K562 (cell line): ENCODE data around the gene CPNE1. TPM values are rescaled to one million over a fixed set of nuclear protein-coding genes. Genes with fewer than 3 reads are reported as not detected.

Source experiments
- BCOR ChIP-seq: fragments of 450-650 bp; IDR thresholded peaks from 2 replicates; pipeline ENCODE4 v1.6.1; 2016
- JUNB ChIP-seq: fragments of 450-650 bp; formaldehyde crosslinking; conservative IDR thresholded peaks from 2 replicates; pipeline ENCODE4 v1.4.0; 2020; ENCODE audit warnings: mild to moderate bottlenecking
- PML ChIP-seq: IDR thresholded peaks from 2 replicates; pipeline ENCODE4 v1.6.1; 2012; ENCODE audit warnings: low read length, inconsistent platforms
- SMAD3 ChIP-seq: fragments of 450-650 bp; formaldehyde crosslinking; conservative IDR thresholded peaks from 2 replicates; pipeline ENCODE4 v1.4.0; 2020; ENCODE audit warnings: mild to moderate bottlenecking
- ZNF184 ChIP-seq: sonication (generic); formaldehyde crosslinking; IDR thresholded peaks from 2 replicates; pipeline ENCODE4 v1.5.0; 2020; ENCODE audit warnings: missing genetic modification reagents
- ZNF507 ChIP-seq: conservative IDR thresholded peaks from 2 replicates; pipeline ENCODE4 v1.6.1; 2017; ENCODE audit warnings: missing genetic modification characterization, missing compliant biosample characterization
- ZSCAN32 ChIP-seq: fragments of 450-650 bp; formaldehyde crosslinking; IDR thresholded peaks from 2 replicates; pipeline ENCODE4 v1.4.0; 2020; ENCODE audit warnings: mild to moderate bottlenecking, moderate library complexity
- polyA plus RNA-seq, 8 experiments: library from polyadenylated mRNA; depleted of rRNA in 4 of 8; stranded (reverse) in 5 of 8; unstranded in 3 of 8; fragments of >200 nt; fragmentation: Nextera tagmentation in 2 of 8; fragmentation: Illumina TruSeq in 1 of 8; extraction: Ambion mirVana in 2 of 8; extraction: Trizol in 1 of 8; gene quantifications; 2 replicates each; pipeline versions ENCODE4 v1.2.1 to v1.2.3, GENCODE V29; 2011 to 2014; ENCODE audit warnings: inconsistent platforms in 1 of 8, missing spikeins in 1 of 8
- total RNA-seq, 7 experiments: library from RNA; depleted of rRNA in 6 of 7; stranded (reverse); fragments of >200 nt in 6 of 7; fragmentation: Illumina TruSeq in 2 of 7; extraction: Trizol in 2 of 7; gene quantifications; 2 replicates each; pipeline versions ENCODE4 v1.2.1 to v1.2.3, GENCODE V29; 2011 to 2021; ENCODE audit warnings: low replicate concordance in 1 of 7
- TF ChIP-seq, protein P1 (sequence below): fragments of 250-450 bp; sonication (Bioruptor Pico); IDR thresholded peaks from 2 replicates; pipeline ENCODE4 v1.8.0; 2022; ENCODE audit warnings: moderate library complexity, mild to moderate bottlenecking, inconsistent platforms
- TF ChIP-seq, protein P2 (sequence below): fragments of 450-650 bp; IDR thresholded peaks from 2 replicates; pipeline ENCODE4 v1.6.1; 2014; ENCODE audit warnings: low read depth, mild to moderate bottlenecking, moderate library complexity, borderline replicate concordance
- TF ChIP-seq, protein P3 (sequence below): fragments of 200-600 bp; sonication (generic); IDR thresholded peaks from one replicate; pipeline ENCODE4 v1.6.1; 2012; ENCODE audit warnings: mild to moderate bottlenecking, low read depth, low read length, inconsistent platforms

CPNE1 gene
- total and polyA plus RNA-seq, 9 of the 15 experiments (the other 6 are each of a cell fraction or from before 2014, with no cell fraction given), result 42.1 to 102 (median 56.0) TPM

DNA sequence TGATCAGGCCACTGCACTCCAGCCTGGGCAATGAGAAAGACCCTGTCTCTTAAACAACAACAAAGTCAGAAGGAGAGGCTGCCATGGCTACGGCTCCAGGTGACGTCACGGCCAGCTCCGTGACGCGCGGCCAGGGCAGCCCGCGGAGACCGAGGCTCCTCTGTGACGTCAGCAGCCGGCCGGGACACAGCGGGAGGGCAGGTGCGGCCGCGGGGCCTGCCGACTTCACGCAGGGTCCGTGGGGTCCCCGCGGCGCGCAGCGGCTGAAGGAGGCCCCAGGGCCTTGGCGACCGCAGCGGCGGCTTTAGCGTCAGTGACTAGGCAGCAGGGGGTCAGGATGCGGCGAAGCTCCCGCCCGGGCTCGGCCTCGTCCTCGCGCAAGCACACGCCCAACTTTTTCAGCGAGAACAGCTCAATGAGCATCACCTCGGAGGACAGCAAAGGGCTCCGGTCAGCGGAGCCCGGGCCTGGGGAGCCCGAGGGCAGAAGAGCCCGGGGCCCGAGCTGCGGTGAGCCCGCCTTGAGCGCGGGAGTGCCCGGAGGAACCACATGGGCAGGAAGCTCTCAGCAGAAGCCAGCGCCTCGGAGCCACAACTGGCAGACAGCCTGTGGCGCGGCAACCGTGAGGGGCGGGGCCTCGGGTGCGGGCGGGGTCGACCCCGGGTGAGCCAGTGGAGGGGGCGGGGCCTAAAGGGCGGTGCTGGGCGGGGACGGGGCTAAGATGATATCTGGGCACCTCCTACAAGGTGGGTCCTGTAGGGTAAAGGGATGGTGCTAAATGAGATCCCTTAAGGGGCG is 48.8 kb downstream of the CPNE1 start, which contains the start of gene SPAG4 (continued):
- TF ChIP-seq, protein P1, sequence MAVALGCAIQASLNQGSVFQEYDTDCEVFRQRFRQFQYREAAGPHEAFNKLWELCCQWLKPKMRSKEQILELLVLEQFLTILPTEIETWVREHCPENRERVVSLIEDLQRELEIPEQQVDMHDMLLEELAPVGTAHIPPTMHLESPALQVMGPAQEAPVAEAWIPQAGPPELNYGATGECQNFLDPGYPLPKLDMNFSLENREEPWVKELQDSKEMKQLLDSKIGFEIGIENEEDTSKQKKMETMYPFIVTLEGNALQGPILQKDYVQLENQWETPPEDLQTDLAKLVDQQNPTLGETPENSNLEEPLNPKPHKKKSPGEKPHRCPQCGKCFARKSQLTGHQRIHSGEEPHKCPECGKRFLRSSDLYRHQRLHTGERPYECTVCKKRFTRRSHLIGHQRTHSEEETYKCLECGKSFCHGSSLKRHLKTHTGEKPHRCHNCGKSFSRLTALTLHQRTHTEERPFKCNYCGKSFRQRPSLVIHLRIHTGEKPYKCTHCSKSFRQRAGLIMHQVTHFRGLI (CRISPR knock-in tag), result no peak
- TF ChIP-seq, protein P2, sequence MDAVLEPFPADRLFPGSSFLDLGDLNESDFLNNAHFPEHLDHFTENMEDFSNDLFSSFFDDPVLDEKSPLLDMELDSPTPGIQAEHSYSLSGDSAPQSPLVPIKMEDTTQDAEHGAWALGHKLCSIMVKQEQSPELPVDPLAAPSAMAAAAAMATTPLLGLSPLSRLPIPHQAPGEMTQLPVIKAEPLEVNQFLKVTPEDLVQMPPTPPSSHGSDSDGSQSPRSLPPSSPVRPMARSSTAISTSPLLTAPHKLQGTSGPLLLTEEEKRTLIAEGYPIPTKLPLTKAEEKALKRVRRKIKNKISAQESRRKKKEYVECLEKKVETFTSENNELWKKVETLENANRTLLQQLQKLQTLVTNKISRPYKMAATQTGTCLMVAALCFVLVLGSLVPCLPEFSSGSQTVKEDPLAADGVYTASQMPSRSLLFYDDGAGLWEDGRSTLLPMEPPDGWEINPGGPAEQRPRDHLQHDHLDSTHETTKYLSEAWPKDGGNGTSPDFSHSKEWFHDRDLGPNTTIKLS, result peak; percentile 76; the same call in 1 of the 2 replicates
- TF ChIP-seq ZNF507, result no peak
- no peak; the same call in 1 of the 2 replicates for TF ChIP-seq BCOR
- TF ChIP-seq, protein P3, sequence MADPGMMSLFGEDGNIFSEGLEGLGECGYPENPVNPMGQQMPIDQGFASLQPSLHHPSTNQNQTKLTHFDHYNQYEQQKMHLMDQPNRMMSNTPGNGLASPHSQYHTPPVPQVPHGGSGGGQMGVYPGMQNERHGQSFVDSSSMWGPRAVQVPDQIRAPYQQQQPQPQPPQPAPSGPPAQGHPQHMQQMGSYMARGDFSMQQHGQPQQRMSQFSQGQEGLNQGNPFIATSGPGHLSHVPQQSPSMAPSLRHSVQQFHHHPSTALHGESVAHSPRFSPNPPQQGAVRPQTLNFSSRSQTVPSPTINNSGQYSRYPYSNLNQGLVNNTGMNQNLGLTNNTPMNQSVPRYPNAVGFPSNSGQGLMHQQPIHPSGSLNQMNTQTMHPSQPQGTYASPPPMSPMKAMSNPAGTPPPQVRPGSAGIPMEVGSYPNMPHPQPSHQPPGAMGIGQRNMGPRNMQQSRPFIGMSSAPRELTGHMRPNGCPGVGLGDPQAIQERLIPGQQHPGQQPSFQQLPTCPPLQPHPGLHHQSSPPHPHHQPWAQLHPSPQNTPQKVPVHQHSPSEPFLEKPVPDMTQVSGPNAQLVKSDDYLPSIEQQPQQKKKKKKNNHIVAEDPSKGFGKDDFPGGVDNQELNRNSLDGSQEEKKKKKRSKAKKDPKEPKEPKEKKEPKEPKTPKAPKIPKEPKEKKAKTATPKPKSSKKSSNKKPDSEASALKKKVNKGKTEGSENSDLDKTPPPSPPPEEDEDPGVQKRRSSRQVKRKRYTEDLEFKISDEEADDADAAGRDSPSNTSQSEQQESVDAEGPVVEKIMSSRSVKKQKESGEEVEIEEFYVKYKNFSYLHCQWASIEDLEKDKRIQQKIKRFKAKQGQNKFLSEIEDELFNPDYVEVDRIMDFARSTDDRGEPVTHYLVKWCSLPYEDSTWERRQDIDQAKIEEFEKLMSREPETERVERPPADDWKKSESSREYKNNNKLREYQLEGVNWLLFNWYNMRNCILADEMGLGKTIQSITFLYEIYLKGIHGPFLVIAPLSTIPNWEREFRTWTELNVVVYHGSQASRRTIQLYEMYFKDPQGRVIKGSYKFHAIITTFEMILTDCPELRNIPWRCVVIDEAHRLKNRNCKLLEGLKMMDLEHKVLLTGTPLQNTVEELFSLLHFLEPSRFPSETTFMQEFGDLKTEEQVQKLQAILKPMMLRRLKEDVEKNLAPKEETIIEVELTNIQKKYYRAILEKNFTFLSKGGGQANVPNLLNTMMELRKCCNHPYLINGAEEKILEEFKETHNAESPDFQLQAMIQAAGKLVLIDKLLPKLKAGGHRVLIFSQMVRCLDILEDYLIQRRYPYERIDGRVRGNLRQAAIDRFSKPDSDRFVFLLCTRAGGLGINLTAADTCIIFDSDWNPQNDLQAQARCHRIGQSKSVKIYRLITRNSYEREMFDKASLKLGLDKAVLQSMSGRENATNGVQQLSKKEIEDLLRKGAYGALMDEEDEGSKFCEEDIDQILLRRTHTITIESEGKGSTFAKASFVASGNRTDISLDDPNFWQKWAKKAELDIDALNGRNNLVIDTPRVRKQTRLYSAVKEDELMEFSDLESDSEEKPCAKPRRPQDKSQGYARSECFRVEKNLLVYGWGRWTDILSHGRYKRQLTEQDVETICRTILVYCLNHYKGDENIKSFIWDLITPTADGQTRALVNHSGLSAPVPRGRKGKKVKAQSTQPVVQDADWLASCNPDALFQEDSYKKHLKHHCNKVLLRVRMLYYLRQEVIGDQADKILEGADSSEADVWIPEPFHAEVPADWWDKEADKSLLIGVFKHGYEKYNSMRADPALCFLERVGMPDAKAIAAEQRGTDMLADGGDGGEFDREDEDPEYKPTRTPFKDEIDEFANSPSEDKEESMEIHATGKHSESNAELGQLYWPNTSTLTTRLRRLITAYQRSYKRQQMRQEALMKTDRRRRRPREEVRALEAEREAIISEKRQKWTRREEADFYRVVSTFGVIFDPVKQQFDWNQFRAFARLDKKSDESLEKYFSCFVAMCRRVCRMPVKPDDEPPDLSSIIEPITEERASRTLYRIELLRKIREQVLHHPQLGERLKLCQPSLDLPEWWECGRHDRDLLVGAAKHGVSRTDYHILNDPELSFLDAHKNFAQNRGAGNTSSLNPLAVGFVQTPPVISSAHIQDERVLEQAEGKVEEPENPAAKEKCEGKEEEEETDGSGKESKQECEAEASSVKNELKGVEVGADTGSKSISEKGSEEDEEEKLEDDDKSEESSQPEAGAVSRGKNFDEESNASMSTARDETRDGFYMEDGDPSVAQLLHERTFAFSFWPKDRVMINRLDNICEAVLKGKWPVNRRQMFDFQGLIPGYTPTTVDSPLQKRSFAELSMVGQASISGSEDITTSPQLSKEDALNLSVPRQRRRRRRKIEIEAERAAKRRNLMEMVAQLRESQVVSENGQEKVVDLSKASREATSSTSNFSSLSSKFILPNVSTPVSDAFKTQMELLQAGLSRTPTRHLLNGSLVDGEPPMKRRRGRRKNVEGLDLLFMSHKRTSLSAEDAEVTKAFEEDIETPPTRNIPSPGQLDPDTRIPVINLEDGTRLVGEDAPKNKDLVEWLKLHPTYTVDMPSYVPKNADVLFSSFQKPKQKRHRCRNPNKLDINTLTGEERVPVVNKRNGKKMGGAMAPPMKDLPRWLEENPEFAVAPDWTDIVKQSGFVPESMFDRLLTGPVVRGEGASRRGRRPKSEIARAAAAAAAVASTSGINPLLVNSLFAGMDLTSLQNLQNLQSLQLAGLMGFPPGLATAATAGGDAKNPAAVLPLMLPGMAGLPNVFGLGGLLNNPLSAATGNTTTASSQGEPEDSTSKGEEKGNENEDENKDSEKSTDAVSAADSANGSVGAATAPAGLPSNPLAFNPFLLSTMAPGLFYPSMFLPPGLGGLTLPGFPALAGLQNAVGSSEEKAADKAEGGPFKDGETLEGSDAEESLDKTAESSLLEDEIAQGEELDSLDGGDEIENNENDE, result no peak
- TF ChIP-seq SMAD3, result no peak
- no peak for TF ChIP-seq JUNB
- peak; percentile 26; the same call in 1 of the 2 replicates for TF ChIP-seq PML
- TF ChIP-seq ZNF184 (CRISPR knock-in tag), result no peak
- TF ChIP-seq ZSCAN32 (CRISPR knock-in tag), result no peak; the same call in 1 of the 2 replicates
